HS-27A (cell line): ENCODE measurements around the gene MYO18B.

Experiments used
- DNase-seq: peaks from one replicate; pipeline ENCODE4 v3.0.0-alpha.2; 2012; ENCODE audit warnings: low read depth, missing footprints

The MYO18B gene

GRCh38 chr22:26050079-26050478 lies 308.1 kb downstream of the MYO18B start:
- DNase-seq: no peak

GRCh38 chr22:26053737-26054316 lies 311.8 kb downstream of the MYO18B start:
- DNase-seq: no peak

GRCh38 chr22:26054841-26055605 lies 313.0 kb downstream of the MYO18B start:
- DNase-seq: no peak

- DNase-seq: no peak
Observed at GRCh38 chr22:26055693-26056092, 313.7 kb downstream of the MYO18B start.

GRCh38 chr22:26056455-26057200 lies 314.6 kb downstream of the MYO18B start:
- no peak for DNase-seq

GRCh38 chr22:26057731-26058130 lies 315.7 kb downstream of the MYO18B start:
- no peak for DNase-seq

- no peak for DNase-seq
Observed at GRCh38 chr22:26064048-26064447, 322.1 kb downstream of the MYO18B start.

- no peak for DNase-seq
Observed at GRCh38 chr22:26065847-26066246, 323.9 kb downstream of the MYO18B start.

- DNase-seq: no peak
Observed at GRCh38 chr22:26066534-26066933, 324.5 kb downstream of the MYO18B start.

GRCh38 chr22:26068571-26068970 lies 326.6 kb downstream of the MYO18B start:
- DNase-seq: no peak

GRCh38 chr22:26072621-26073020 lies 330.6 kb downstream of the MYO18B start:
- no peak for DNase-seq

- DNase-seq: no peak
Observed at GRCh38 chr22:26075251-26075650, 333.3 kb downstream of the MYO18B start.

- no peak for DNase-seq
Observed at GRCh38 chr22:26079009-26079408, 337.0 kb downstream of the MYO18B start.
